Choroid plexus epithelial cell (primary cell): ENCODE results near the gene ARHGAP44.

ENCODE experiments used
- DNase-seq: peaks from one replicate; pipeline ENCODE4 v3.0.0-alpha.2; 2010; ENCODE audit warnings: low read depth
- H3K4me3 ChIP-seq: 2 replicates; pipeline ENCODE4 v1.5.1; 2011; ENCODE audit warnings: low read depth, mild to moderate bottlenecking, control low read depth, low read length, moderate library complexity
- CTCF ChIP-seq: conservative IDR thresholded peaks from 2 replicates; pipeline ENCODE4 v1.5.1; 2011; ENCODE audit warnings: low read depth, mild to moderate bottlenecking, control low read depth, inconsistent platforms, low read length, moderate library complexity

Gene ARHGAP44

DNA sequence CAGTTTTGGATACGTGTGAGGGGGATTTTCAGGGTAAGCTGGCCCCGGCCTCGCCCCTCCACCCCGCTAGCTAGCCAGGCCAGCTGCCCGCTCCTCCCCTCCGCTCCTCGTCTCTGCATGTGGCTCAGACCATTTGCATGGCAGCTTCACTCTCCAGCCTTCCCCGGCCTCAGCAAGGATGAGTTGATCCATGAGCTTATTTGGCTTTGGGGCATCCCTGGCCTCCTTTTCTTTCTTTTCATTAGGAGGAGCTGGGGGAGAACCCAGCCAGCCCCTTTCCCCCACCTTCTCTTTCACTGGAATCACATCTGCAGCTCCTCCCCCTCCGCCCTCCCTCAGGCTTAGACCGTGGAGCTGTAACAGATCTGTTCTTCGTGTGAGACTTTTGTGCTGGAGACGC lies 197.8 kb downstream of the ARHGAP44 start:
- H3K4me3 ChIP-seq, result no peak overlapping the region
- no peak for DNase-seq
- TF ChIP-seq CTCF, result no peak

DNA sequence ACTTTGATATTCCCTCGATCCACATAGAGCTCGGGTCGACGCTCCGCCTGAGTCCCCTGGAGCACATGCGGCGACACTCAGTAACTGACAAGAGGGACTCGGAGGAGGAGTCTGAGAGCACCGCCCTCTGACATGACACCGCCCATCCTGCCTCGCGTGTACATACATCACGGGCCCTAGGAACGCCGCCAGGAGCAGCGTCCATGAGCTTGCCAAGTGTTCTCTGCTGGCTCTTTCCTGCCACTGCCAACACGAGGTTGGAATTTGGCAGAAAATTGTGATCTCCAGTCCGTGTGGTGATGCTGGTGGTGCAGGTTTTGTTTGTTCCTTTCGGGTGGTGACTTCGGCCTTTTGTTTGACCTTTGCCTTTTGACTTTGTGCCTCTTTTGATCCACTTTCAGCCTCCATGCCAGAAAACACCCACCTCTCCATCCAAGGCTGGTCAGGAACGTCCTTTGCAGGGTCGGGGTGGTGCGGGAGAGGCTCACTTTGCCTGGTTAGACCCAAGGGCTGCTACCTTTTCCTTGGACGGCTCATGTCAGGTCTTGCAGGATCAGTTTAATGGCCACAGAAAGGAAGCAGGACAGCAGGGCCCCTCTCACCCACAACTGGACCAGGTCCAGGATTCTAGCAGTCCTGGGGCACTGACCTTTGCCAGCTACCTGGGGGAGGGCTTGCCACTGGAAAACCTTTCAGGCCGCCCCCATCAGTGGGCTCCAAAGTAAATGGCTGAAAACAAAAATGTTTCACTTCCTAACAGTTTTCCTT lies 200.9 kb downstream of the ARHGAP44 start:
- no peak for TF ChIP-seq CTCF
- H3K4me3 ChIP-seq, result no peak overlapping the region
- DNase-seq, result no peak

DNA sequence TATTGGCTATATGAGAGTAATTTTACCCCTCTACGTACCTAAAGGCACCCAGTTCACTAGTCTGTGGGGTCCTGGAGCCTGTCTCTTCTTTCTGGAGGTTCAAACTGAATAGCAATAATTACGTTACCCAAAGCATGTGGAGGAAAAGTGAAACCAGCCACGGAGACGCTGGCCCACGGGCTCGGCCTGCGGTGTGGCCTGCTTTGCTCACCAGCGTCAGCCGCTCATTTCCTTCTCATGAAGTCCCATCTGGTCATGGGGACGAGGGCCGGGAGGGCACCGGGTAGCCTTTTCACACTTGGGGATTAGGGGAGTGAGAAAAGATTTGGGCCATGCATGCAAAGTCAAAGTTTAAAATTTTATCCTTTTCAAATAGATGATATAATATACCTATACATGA lies 201.6 kb downstream of the ARHGAP44 start:
- no peak for DNase-seq
- TF ChIP-seq CTCF, result no peak
- H3K4me3 ChIP-seq, result no peak overlapping the region

- H3K4me3 ChIP-seq, result no peak overlapping the region
- no peak for TF ChIP-seq CTCF
- no peak for DNase-seq
Measured at GRCh38 chr17:12992676-12993075, 203.4 kb downstream of the ARHGAP44 start.

DNA sequence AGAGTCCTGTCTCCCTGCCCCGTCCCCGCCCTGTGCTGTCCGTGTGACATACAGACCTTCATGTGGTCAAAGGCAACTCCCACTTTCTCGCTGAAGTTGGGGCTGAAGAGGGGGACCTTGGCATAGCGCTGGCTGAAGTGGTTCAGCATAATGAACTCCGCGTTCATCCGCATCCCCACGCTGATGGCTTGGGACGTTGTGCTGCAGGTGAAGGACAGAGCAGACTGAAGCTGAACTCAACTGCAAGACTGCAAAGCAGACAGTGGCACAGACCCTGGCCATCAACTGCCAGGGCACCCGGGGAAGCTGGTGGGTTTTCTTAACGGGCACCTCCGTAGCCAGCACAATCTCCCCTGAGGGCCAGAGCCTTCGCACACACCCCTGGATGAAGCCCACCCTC lies 204.3 kb downstream of the ARHGAP44 start:
- no peak for DNase-seq
- no peak overlapping the region for H3K4me3 ChIP-seq
- no peak for TF ChIP-seq CTCF

DNA sequence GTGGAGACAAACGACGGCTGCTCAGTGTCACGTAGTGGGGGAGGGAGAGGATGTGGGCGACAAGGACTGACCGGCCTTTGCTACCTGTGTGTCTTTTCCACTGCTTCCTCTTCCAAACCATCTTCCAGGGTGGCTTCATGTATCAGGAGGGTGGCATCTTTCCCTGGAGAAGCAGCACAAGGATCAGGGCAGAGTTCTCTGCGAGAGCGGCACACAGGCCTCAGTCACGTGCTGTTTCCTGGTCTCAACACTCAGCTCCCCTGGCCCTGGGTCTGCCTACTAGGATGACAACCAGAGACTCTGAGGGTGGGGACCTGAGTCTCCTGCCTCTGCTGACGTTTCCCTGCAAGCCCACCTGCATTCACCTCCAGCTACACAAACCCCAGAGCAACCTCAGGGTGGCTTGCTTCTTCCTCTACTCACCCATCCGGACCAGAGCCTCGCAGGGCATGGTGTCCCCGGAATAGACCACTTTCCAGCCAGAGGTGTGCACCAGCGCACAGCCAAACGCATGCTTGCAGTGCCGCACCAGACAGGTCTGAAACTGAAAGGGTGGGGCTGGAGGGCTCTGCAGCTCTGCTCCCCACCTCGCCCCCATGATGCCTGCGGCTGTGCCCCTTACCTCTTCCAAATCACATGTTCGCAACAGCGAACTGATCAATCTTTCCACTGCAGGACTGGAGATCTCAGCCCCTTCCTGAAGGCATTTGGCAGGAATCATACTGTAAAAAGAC lies 205.2 kb downstream of the ARHGAP44 start:
- TF ChIP-seq CTCF, result no peak
- DNase-seq, result no peak
- no peak overlapping the region for H3K4me3 ChIP-seq
